ENCODE data around the gene COLGALT1.
"Not testable (repeated sequence)": the region's sequence is repeated elsewhere in the genome, so short reads cannot be mapped to it uniquely, and the experiment has no call there.

Gene COLGALT1

GRCh38 chr19:17594296-17594695, 38.8 kb downstream of the COLGALT1 start:
- in situ Hi-C loops (cut with HindIII; ENCODE audit: low sequenced_read_pairs): not testable (repeated sequence)

DNA sequence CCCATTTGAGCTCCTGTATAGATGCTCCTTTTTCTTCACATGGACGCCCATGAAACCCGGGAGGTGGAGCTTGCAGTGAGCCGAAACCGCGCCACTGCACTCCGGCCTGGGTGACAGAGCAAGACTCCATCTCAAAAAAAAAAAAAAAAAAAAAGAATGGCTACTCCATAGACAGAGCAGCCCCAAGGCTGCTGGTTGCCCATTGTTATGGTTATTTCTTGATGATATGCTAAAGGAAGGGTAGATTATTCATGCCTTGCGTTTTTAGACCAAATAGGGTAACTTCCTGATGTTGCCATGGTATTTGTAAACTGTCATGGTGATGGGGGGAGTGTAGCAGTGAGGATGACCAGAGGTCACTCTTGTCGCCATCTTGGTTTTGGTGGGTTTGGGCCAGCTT, 42.6 kb downstream of the COLGALT1 start:
- in situ Hi-C loops (cut with HindIII; ENCODE audit: low sequenced_read_pairs): not testable (repeated sequence)

- in situ Hi-C loops (cut with HindIII; ENCODE audit: low sequenced_read_pairs): no loop called here
Observed at GRCh38 chr19:17598953-17599352, 43.5 kb downstream of the COLGALT1 start.

- in situ Hi-C loops (cut with HindIII; ENCODE audit: low sequenced_read_pairs): no loop called here
Observed at GRCh38 chr19:17599780-17600179, 44.3 kb downstream of the COLGALT1 start.

GRCh38 chr19:17601683-17602082, 46.2 kb downstream of the COLGALT1 start:
- in situ Hi-C loops (cut with HindIII; ENCODE audit: low sequenced_read_pairs): no loop called here

DNA sequence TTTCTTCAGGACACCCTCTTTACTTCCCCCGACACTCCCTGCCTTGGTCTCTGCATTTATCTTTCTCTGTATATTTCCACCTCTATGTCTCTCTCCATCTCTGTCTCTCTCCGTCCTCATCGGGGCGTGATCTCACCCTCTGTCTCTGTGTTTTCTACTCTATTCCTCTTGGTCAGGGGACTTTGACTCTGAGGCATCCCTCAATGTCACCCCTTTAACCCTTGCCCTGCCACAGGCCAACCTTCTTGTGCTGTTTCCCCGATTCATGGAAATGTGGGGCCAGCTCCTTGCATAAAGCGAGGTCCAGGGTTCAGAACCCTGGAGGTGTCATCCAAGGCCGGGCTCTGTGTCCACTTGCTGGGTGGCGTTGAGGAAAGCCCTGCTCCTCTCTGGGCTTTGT, 46.8 kb downstream of the COLGALT1 start:
- in situ Hi-C loops (cut with HindIII; ENCODE audit: low sequenced_read_pairs): no loop called here

GRCh38 chr19:17602872-17603510, 47.5 kb downstream of the COLGALT1 start:
- in situ Hi-C loops (cut with HindIII; ENCODE audit: low sequenced_read_pairs): no loop called here

DNA sequence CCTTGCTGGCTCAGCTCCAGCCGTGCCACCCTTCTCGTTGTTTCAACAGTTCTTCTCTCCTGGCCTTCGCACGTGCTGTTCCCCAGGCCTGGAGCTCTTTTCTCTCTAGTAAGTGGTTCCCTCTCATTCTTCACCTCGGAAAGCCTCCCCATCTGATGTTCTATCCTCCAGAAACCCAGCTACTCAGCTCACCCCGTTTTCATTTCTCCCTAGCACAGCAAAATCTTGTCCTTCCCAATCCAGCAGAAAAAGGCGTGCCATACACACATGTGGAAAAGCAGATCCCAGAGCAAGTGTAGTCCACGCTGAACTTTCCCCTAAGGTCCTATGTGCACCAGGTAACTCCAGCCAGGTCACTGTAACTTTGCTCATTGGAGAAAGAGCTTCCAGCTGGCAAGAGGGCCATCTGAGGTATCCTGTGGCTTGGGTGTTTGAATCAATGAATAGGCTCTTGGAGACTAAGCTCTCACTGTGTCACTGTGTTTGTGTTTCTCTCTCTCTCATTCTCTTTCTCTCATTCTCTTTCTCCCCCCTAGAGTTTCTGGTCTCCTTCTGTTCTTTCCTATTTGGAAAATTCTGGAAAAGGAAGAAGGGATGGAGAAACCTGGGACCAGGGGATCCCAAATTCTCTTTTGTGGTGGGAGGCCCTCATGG, 49.0 kb downstream of the COLGALT1 start:
- in situ Hi-C loops (cut with HindIII; ENCODE audit: low sequenced_read_pairs): no loop called here

- in situ Hi-C loops (cut with HindIII; ENCODE audit: low sequenced_read_pairs): no loop called here
Observed at GRCh38 chr19:17605117-17605516, 49.7 kb downstream of the COLGALT1 start.

- in situ Hi-C loops (cut with HindIII; ENCODE audit: low sequenced_read_pairs): no loop called here
Observed at GRCh38 chr19:17605761-17606589, 50.5 kb downstream of the COLGALT1 start.

GRCh38 chr19:17606590-17607185, 51.2 kb downstream of the COLGALT1 start:
- in situ Hi-C loops (cut with HindIII; ENCODE audit: low sequenced_read_pairs): no loop called here

- in situ Hi-C loops (cut with HindIII; ENCODE audit: low sequenced_read_pairs): no loop called here
Observed at GRCh38 chr19:17607936-17608335, 52.5 kb downstream of the COLGALT1 start.

DNA sequence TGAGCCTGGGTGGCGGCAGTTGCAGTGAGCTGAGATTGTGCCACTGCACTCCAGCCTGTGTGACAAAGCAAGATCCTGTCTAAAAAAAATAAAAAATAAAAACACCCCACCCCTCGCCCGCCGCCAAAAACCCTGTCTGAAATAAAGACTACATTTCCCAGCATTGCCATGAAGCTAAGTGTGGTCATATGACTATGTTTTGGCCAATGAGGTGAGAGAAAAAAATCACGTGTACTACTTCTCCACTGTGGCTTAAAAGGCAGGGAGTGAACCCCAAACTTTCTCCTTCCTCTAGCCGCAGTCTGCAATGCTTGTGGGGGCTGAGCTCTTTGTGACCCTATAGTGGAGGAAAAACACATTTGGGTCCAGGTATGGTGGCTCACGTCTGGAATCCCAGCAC, 54.9 kb downstream of the COLGALT1 start:
- in situ Hi-C loops (cut with HindIII; ENCODE audit: low sequenced_read_pairs): no loop called here

DNA sequence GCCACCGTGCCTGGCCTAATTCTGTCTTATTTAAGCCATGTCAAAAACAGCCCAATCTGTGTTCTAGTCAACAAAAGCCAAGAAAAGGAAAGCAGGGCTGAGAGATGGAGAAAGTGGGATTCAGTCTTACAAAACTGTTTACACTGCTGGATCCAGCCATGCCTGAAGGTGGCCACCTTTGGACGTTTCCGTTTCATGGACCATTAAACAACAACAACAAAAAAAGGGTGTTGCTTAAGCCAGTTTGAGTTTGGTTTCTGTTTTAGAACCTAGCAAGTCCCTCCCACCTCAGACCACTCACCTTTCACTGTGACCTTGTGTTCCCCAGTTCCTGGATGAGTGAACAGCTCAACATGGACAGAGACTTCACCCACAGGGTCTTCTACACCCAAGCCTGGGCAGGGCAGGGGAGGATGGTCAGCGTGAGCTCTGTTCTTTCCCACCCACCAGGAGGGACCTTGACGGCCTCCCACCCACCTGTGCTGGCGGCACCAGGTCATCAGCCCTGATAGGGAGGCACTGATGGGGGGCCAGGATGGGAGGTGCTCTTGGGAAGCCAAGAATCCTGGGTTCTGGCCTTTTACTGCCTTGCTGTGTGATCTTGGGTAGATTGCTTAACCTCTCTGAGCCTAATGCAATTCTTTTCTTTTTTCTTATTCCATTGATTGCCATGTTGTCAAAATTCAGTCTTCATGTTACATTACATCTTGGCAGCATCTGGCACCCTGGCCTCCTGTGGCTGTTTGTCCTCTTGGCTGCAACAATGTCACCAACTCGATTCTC, 56.2 kb downstream of the COLGALT1 start:
- in situ Hi-C loops (cut with HindIII; ENCODE audit: low sequenced_read_pairs): no loop called here

DNA sequence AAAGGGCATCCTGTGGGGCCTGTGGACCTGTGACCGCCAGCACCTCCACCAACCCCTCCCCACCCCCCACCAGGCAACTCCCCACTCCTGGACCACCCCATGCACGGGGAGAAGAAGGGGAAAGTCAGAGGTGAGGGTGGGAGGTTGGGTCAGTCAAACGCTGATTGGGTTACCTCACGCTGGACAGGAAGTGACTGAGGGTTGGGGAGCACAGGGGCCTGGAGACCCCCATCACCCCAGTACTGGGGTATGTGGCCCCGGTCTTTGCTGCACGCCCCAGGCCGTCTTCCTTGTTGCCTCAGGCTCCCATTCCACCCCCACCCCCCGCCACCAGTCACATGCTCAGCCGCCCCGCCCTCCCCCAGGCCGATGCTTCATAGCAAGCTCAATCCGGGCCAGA, 59.0 kb downstream of the COLGALT1 start:
- in situ Hi-C loops (cut with HindIII; ENCODE audit: low sequenced_read_pairs): no loop called here

- in situ Hi-C loops (cut with HindIII; ENCODE audit: low sequenced_read_pairs): no loop called here
Observed at GRCh38 chr19:17615889-17616685, 60.6 kb downstream of the COLGALT1 start.

- in situ Hi-C loops (cut with HindIII; ENCODE audit: low sequenced_read_pairs): no loop called here
Observed at GRCh38 chr19:17616686-17616960, 61.2 kb downstream of the COLGALT1 start.

DNA sequence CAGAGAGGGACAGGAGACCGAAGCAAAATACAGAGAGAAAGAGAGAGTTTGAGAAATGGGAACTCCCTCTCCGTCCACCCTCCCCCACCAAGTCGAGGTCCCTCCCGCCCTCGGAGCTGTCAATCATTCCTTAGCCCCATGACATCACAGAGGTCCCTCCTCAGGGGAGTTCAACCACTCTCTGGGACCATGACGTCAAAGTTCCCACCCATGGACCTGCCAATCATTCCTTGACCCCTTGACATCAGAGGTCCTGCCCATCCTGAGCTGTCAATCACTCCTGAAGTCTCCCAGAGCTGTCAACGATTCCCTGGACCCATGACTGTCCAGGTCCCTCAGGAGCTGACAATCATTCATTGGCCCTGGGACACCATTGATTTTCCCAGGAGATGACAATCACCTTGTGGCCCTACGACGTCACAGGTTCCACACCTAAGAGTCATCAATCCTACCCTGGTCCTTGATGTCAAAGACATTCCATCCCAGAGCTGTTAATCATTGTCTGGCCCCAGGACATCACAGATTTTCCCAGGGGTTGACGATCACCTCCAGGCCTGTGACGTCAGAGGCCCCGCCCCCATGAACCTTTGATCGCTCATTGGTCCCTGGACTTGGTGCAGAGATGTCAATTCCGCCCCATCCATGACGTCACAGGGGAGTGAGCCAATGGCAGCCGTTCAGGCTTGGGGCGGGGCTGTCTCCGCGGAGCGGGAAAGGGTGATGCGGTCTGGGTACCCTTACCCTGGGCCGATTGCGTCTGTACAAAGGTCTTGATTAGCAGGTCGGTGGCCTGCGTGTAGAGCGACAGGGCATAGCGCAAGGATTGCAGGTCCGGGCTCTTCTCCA, 61.7 kb downstream of the COLGALT1 start:
- in situ Hi-C loops (cut with HindIII; ENCODE audit: low sequenced_read_pairs): no loop called here

DNA sequence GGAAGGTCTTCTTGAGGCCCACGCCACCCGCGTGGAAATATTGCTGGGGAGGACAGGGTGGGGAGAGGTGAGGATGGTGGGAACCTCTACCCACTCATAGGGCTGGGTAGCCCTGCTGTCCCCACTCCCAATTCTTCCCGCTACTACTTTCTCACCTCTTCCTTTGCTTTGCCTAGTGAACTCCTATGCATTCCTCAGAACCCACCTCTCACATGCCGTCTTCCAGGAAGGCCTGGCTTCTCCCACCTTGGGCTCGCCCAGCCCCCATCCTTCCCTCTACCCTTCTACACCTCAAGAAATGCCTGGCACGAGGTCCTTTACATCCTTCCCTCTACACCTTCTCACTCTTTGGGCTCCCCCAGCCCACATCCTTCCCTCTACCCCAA, 62.4 kb downstream of the COLGALT1 start:
- in situ Hi-C loops (cut with HindIII; ENCODE audit: low sequenced_read_pairs): no loop called here
